ENCODE measurements around the gene GNAL. TPM values are rescaled to one million over a fixed set of nuclear protein-coding genes. Genes with fewer than 3 reads are reported as not detected.

GNAL gene
- polyA plus RNA-seq, 12 donors: 1.1 to 6.9 (median 2.1) TPM; not detected in 1

GRCh38 chr18:11760498-11761167 is 71.6 kb downstream of the GNAL start:
- no peak for DNase-seq

- DNase-seq: no peak
These were observed 72.5 kb downstream of the GNAL start for GRCh38 chr18:11761553-11761952.

- no peak for DNase-seq
These were observed 73.4 kb downstream of the GNAL start for GRCh38 chr18:11762429-11762828.

GRCh38 chr18:11767329-11767728 is 78.3 kb downstream of the GNAL start:
- DNase-seq: no peak

- DNase-seq: no peak
These were observed 78.9 kb downstream of the GNAL start for GRCh38 chr18:11767935-11768334.

- DNase-seq: no peak
These were observed 86.5 kb downstream of the GNAL start for GRCh38 chr18:11775436-11776174.

GRCh38 chr18:11780042-11780441 is 91.0 kb downstream of the GNAL start:
- no peak for DNase-seq

GRCh38 chr18:11783716-11784331 is 94.8 kb downstream of the GNAL start:
- DNase-seq: no peak

- DNase-seq: no peak
These were observed 95.7 kb downstream of the GNAL start for GRCh38 chr18:11784674-11785304.

GRCh38 chr18:11785444-11786055 is 96.5 kb downstream of the GNAL start:
- no peak for DNase-seq

- no peak for DNase-seq
These were observed 100.8 kb downstream of the GNAL start for GRCh38 chr18:11789716-11790510.

- no peak for DNase-seq
These were observed 102.1 kb downstream of the GNAL start for GRCh38 chr18:11791131-11791530.

- DNase-seq: no peak
These were observed 103.6 kb downstream of the GNAL start for GRCh38 chr18:11792632-11793031.

GRCh38 chr18:11794195-11794594 is 105.1 kb downstream of the GNAL start:
- no peak for DNase-seq

- no peak for DNase-seq
These were observed 106.9 kb downstream of the GNAL start for GRCh38 chr18:11795916-11796315.

- no peak for DNase-seq
These were observed 109.2 kb downstream of the GNAL start for GRCh38 chr18:11798271-11798670.

- no peak for DNase-seq
These were observed 110.0 kb downstream of the GNAL start for GRCh38 chr18:11799066-11799465.

GRCh38 chr18:11800566-11801334 is 111.7 kb downstream of the GNAL start:
- no peak for DNase-seq

- no peak for DNase-seq
These were observed 112.5 kb downstream of the GNAL start for GRCh38 chr18:11801573-11801972.

GRCh38 chr18:11802158-11802557 is 113.1 kb downstream of the GNAL start:
- DNase-seq: no peak

Measured in muscle of arm (tissue), 12 donors.